K562 (cell line): ENCODE measurements around the gene MAPK8IP1. TPM values are rescaled to one million over a fixed set of nuclear protein-coding genes. Genes with fewer than 3 reads are reported as not detected.

Experiments used
- CEBPG ChIP-seq, 3 experiments: fragments of 200-800 bp in 1 of 3; sonication (Bioruptor generic) in 1 of 3; sonication (generic) in 1 of 3; formaldehyde crosslinking in 1 of 3; IDR thresholded peaks in 2 of 3; conservative IDR thresholded peaks in 1 of 3; 2 replicates each; pipeline versions ENCODE4 v1.6.1 to v1.8.0; 2016 to 2022; ENCODE audit warnings: missing compliant biosample characterization in 2 of 3, missing genetic modification characterization in 2 of 3, mild to moderate bottlenecking in 1 of 3, missing genetic modification reagents in 1 of 3
- DIDO1 ChIP-seq: fragments of 450-650 bp; IDR thresholded peaks from 2 replicates; pipeline ENCODE4 v1.6.1; 2016; ENCODE audit warnings: low read depth, missing biosample characterization, missing genetic modification characterization
- FOSL1 ChIP-seq: fragments of 200-800 bp; sonication (Bioruptor generic); conservative IDR thresholded peaks from 2 replicates; pipeline ENCODE4 v1.6.1; 2016; ENCODE audit warnings: missing genetic modification characterization, missing compliant biosample characterization
- GATA2 ChIP-seq: sonication (generic); formaldehyde crosslinking; IDR thresholded peaks from 2 replicates; pipeline ENCODE4 v1.4.0; 2020; ENCODE audit warnings: mild to moderate bottlenecking, missing genetic modification reagents
- IRF2 ChIP-seq: sonication (generic); formaldehyde crosslinking; IDR thresholded peaks from 2 replicates; pipeline ENCODE4 v1.8.1; 2022; ENCODE audit warnings: mild to moderate bottlenecking, missing genetic modification reagents
- MAFG ChIP-seq: fragments of 450-650 bp; conservative IDR thresholded peaks from 2 replicates; pipeline ENCODE4 v1.6.1; 2016; ENCODE audit warnings: missing genetic modification characterization, missing compliant biosample characterization
- MYC ChIP-seq, 2 experiments: fragments of 250-450 bp in 1 of 2; sonication (Bioruptor Pico) in 1 of 2; IDR thresholded peaks; 2 replicates each; pipeline versions ENCODE4 v1.5.1 to v1.6.1; 2012 to 2021; ENCODE audit warnings: low read depth in 2 of 2, borderline replicate concordance in 1 of 2, improper control_type of control experiment in 1 of 2, low read length in 1 of 2, mild to moderate bottlenecking in 1 of 2, moderate library complexity in 1 of 2
- MYNN ChIP-seq, 2 experiments: sonication (generic); formaldehyde crosslinking in 1 of 2; IDR thresholded peaks; 2 replicates each; pipeline versions ENCODE4 v1.5.0 to v1.6.1; 2016 to 2020; ENCODE audit warnings: antibody characterized with exemption in 1 of 2, missing genetic modification reagents in 1 of 2
- NCOA4 ChIP-seq: fragments of 450-650 bp; IDR thresholded peaks from 2 replicates; pipeline ENCODE4 v1.6.1; 2018; ENCODE audit warnings: mild to moderate bottlenecking; ENCODE audit not compliant: partially characterized antibody
- NUFIP1 ChIP-seq: fragments of 450-650 bp; IDR thresholded peaks from 2 replicates; pipeline ENCODE4 v1.6.1; 2018; ENCODE audit not compliant: partially characterized antibody
- POLR2AphosphoS2 ChIP-seq: IDR thresholded peaks from 2 replicates; pipeline ENCODE4 v1.6.1; 2012; ENCODE audit warnings: low read length, improper control_type of control experiment
- SETDB1 ChIP-seq: IDR thresholded peaks from one replicate; pipeline ENCODE4 v1.6.1; 2012; ENCODE audit warnings: low read length, control low read depth, inconsistent platforms
- SMAD4 ChIP-seq: fragments of 250-450 bp; sonication (Bioruptor Pico); conservative IDR thresholded peaks from 2 replicates; pipeline ENCODE4 v1.8.0; 2021; ENCODE audit warnings: inconsistent platforms, mild to moderate bottlenecking, moderate library complexity
- SMARCE1 ChIP-seq: fragments of 450-650 bp; IDR thresholded peaks from 2 replicates; pipeline ENCODE4 v1.7.1; 2016; ENCODE audit warnings: mild to moderate bottlenecking
- TBL1XR1 ChIP-seq, 2 experiments: IDR thresholded peaks; 2 replicates each; pipeline ENCODE4 v1.6.1; 2012; ENCODE audit warnings: improper control_type of control experiment in 2 of 2, low read length in 2 of 2, mild to moderate bottlenecking in 1 of 2
- ZNF253 ChIP-seq: fragments of 250-450 bp; sonication (Bioruptor Pico); conservative IDR thresholded peaks from 2 replicates; pipeline ENCODE4 v1.6.1; 2021; ENCODE audit warnings: mild to moderate bottlenecking
- polyA plus RNA-seq, 8 experiments: library from polyadenylated mRNA; depleted of rRNA in 4 of 8; stranded (reverse) in 5 of 8; unstranded in 3 of 8; fragments of >200 nt; fragmentation: Nextera tagmentation in 2 of 8; fragmentation: Illumina TruSeq in 1 of 8; extraction: Ambion mirVana in 2 of 8; extraction: Trizol in 1 of 8; gene quantifications; 2 replicates each; pipeline versions ENCODE4 v1.2.1 to v1.2.3, GENCODE V29; 2011 to 2014; ENCODE audit warnings: inconsistent platforms in 1 of 8, missing spikeins in 1 of 8
- total RNA-seq, 7 experiments: library from RNA; depleted of rRNA in 6 of 7; stranded (reverse); fragments of >200 nt in 6 of 7; fragmentation: Illumina TruSeq in 2 of 7; extraction: Trizol in 2 of 7; gene quantifications; 2 replicates each; pipeline versions ENCODE4 v1.2.1 to v1.2.3, GENCODE V29; 2011 to 2021; ENCODE audit warnings: low replicate concordance in 1 of 7
- TF ChIP-seq, protein P1 (sequence below): sonication (generic); formaldehyde crosslinking; IDR thresholded peaks from 2 replicates; pipeline ENCODE4 v1.8.0; 2022; ENCODE audit warnings: mild to moderate bottlenecking, missing genetic modification reagents
- TF ChIP-seq, protein P2 (sequence below), 2 experiments: fragments of 450-650 bp in 1 of 2; sonication (generic) in 1 of 2; formaldehyde crosslinking; conservative IDR thresholded peaks; 2 replicates each; pipeline versions ENCODE4 v1.4.0 to v1.8.1; 2020 to 2022; ENCODE audit warnings: mild to moderate bottlenecking in 1 of 2, missing genetic modification reagents in 1 of 2
- TF ChIP-seq, protein P3 (sequence below): fragments of 250-450 bp; sonication (Bioruptor Pico); IDR thresholded peaks from 2 replicates; pipeline ENCODE4 v1.8.0; 2022; ENCODE audit warnings: moderate library complexity, mild to moderate bottlenecking, inconsistent platforms
- TF ChIP-seq, protein P4 (sequence below): sonication (generic); formaldehyde crosslinking; IDR thresholded peaks from 2 replicates; pipeline ENCODE4 v1.8.1; 2023; ENCODE audit warnings: mild to moderate bottlenecking, missing genetic modification reagents, moderate library complexity

The MAPK8IP1 gene
- total and polyA plus RNA-seq, 9 of the 15 experiments (the other 6 are each of a cell fraction or from before 2014, with no cell fraction given): 0.13 to 6.9 (median 2.5) TPM

DNA sequence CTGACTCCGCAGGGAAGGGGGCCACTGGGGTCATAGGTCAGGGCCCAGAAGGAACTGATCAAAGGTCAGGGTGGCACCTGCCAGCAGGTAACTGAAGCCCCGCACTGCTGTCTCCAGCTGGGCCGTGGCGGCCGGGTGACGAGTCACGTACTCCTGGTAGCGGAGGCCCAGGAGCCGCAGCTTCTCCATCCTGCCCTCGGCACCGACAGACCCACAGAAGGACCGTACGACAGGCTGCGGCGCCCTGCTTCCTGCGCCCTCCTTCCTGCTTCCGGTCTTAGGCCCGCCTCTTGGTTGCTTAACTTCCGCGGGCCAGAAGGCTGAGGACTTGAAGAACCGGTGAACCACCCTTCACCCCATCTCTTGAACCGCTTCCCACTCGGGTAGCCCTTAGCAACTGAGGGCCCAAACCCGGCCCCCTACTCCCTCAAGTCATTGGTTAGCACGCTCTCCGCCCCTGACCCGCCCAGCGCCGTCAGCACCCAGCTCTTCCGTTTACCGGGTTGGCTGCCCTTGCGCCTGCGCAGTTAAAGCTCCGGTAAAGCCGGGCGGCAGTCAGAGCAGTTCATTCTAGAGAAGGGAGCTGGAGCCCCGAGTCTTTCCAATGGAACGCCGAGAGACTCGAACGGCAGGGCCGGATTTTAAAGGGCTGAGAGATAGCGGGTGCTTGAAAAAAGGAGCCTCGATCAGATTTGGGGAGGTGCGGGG lies 32.3 kb downstream of the MAPK8IP1 start, which contains the start of gene PEX16 (continued):
- TF ChIP-seq MYC (IDR thresholded peaks at IDR 0.05; ENCODE audit: low read depth, low read length) (peak; percentile 44; the same call in 1 of the 2 replicates), MYC (CRISPR knock-in tag; IDR thresholded peaks at IDR 0.05; ENCODE audit: borderline replicate concordance, low read depth) (no peak), POLR2AphosphoS2 (peak; percentile 45; the same call in 1 of the 2 replicates), DIDO1 (tag) (peak; percentile 72), SMARCE1 (no peak), SETDB1 (no peak), MAFG (no peak), TBL1XR1 (IDR thresholded peaks at IDR 0.05; ENCODE audit: low read length in 2 of 2) (no peak), GATA2 (CRISPR knock-in tag) (no peak), MYNN (IDR thresholded peaks at IDR 0.05) (no peak), MYNN (CRISPR knock-in tag; IDR thresholded peaks at IDR 0.05) (no peak), SMAD4 (CRISPR knock-in tag) (no peak), IRF2 (no peak), NCOA4 (peak; percentile 96), CEBPG (CRISPR knock-in tag; IDR thresholded peaks at IDR 0.05) (peak; percentile 98), CEBPG (tag; conservative IDR thresholded peaks at IDR 0.05 in 1 of 2, IDR thresholded peaks at IDR 0.05 in 1 of 2) (peak; percentile 94 to 98), FOSL1 (no peak), NUFIP1 (no peak), ZNF253 (CRISPR knock-in tag) (no peak)
- TF ChIP-seq, protein P1, sequence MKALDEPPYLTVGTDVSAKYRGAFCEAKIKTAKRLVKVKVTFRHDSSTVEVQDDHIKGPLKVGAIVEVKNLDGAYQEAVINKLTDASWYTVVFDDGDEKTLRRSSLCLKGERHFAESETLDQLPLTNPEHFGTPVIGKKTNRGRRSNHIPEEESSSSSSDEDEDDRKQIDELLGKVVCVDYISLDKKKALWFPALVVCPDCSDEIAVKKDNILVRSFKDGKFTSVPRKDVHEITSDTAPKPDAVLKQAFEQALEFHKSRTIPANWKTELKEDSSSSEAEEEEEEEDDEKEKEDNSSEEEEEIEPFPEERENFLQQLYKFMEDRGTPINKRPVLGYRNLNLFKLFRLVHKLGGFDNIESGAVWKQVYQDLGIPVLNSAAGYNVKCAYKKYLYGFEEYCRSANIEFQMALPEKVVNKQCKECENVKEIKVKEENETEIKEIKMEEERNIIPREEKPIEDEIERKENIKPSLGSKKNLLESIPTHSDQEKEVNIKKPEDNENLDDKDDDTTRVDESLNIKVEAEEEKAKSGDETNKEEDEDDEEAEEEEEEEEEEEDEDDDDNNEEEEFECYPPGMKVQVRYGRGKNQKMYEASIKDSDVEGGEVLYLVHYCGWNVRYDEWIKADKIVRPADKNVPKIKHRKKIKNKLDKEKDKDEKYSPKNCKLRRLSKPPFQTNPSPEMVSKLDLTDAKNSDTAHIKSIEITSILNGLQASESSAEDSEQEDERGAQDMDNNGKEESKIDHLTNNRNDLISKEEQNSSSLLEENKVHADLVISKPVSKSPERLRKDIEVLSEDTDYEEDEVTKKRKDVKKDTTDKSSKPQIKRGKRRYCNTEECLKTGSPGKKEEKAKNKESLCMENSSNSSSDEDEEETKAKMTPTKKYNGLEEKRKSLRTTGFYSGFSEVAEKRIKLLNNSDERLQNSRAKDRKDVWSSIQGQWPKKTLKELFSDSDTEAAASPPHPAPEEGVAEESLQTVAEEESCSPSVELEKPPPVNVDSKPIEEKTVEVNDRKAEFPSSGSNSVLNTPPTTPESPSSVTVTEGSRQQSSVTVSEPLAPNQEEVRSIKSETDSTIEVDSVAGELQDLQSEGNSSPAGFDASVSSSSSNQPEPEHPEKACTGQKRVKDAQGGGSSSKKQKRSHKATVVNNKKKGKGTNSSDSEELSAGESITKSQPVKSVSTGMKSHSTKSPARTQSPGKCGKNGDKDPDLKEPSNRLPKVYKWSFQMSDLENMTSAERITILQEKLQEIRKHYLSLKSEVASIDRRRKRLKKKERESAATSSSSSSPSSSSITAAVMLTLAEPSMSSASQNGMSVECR (CRISPR knock-in tag): peak; percentile 94; the same call in 1 of the 2 replicates
- TF ChIP-seq, protein P2, sequence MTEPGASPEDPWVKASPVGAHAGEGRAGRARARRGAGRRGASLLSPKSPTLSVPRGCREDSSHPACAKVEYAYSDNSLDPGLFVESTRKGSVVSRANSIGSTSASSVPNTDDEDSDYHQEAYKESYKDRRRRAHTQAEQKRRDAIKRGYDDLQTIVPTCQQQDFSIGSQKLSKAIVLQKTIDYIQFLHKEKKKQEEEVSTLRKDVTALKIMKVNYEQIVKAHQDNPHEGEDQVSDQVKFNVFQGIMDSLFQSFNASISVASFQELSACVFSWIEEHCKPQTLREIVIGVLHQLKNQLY (CRISPR knock-in tag; conservative IDR thresholded peaks at IDR 0.05): no peak
- TF ChIP-seq, protein P3, sequence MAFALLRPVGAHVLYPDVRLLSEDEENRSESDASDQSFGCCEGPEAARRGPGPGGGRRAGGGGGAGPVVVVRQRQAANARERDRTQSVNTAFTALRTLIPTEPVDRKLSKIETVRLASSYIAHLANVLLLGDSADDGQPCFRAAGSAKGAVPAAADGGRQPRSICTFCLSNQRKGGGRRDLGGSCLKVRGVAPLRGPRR (CRISPR knock-in tag): no peak
- TF ChIP-seq, protein P4, sequence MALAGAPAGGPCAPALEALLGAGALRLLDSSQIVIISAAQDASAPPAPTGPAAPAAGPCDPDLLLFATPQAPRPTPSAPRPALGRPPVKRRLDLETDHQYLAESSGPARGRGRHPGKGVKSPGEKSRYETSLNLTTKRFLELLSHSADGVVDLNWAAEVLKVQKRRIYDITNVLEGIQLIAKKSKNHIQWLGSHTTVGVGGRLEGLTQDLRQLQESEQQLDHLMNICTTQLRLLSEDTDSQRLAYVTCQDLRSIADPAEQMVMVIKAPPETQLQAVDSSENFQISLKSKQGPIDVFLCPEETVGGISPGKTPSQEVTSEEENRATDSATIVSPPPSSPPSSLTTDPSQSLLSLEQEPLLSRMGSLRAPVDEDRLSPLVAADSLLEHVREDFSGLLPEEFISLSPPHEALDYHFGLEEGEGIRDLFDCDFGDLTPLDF (CRISPR knock-in tag): 0 out of 2 replicates have a peak, but pooled peaks have one; percentile 46
